HepG2 (cell line): ENCODE measurements around the gene PCOLCE2. TPM values are rescaled to one million over a fixed set of nuclear protein-coding genes. Genes with fewer than 3 reads are reported as not detected.

Source experiments
- ATAC-seq: fragments of 200-7000 bp; cut with Tn5 transposase; 3 replicates; pipeline ENCODE4 v1.9.1; 2020; ENCODE audit warnings: mild to moderate bottlenecking, moderate library complexity
- BruUV-seq: library from RNA; stranded (reverse); fragments of 400-500 nt; replicated peaks from 2 replicates; lab custom pipeline; 2021; lab: Mats Ljungman, UMichigan
- CTCF ChIA-PET: fragments of 300-600 bp; formaldehyde crosslinking; extraction: SDS; loops from one replicate; lab custom pipeline; 2021; ENCODE audit warnings: low total read pairs, inconsistent platforms, low intra/inter-chr PET ratio; lab: Yijun Ruan, JAX
- POLR2A ChIA-PET: fragments of 350-600 bp; sonication (Branson Sonifier 250); formaldehyde crosslinking; loops from one replicate; lab custom pipeline; 2020; ENCODE audit warnings: antibody characterized with exemption, inconsistent platforms; lab: Yijun Ruan, JAX
- DNase-seq: peaks from one replicate; pipeline ENCODE4 v3.0.0-alpha.2; 2015; ENCODE audit warnings: low spot score
- FAIRE-seq: peaks from 3 replicates; lab custom pipeline; 2011; peaks lifted over from hg19 to GRCh38; lab: Jason Lieb, UNC
- H2AFZ ChIP-seq: one replicate; pipeline ENCODE4 v1.6.1; 2011; ENCODE audit warnings: low read length, inconsistent platforms
- H3K27ac ChIP-seq: fragments of 300-600 bp; 3 replicates; pipeline ENCODE4 v1.8.0; 2011; ENCODE audit warnings: mixed run types, mild to moderate bottlenecking, mixed read lengths, low read length, inconsistent platforms; ENCODE audit not compliant: insufficient read depth; ENCODE audit errors: extremely low read length
- H3K27me3 ChIP-seq, 2 experiments: fragments of 200-600 bp in 1 of 2; 2 replicates in 1 of 2; 3 replicates in 1 of 2; pipeline versions ENCODE4 v1.6.0 to v1.8.0; 2011; ENCODE audit warnings: low read length in 2 of 2, mild to moderate bottlenecking in 2 of 2, moderate library complexity in 2 of 2, inconsistent platforms in 1 of 2; ENCODE audit not compliant: insufficient read depth in 2 of 2, control insufficient read depth in 1 of 2
- H3K36me3 ChIP-seq, 2 experiments: fragments of 200-600 bp in 1 of 2; replicated peaks in 1 of 2; 2 replicates in 1 of 2; 3 replicates in 1 of 2; pipeline versions ENCODE4 v1.5.1 to v1.8.0; 2011; ENCODE audit warnings: low read length in 2 of 2, inconsistent platforms in 1 of 2; ENCODE audit not compliant: insufficient read depth in 2 of 2, control insufficient read depth in 1 of 2
- H3K4me1 ChIP-seq: 2 replicates; pipeline ENCODE4 v1.5.1; 2012; ENCODE audit warnings: low read length, inconsistent platforms; ENCODE audit not compliant: insufficient read depth
- H3K4me2 ChIP-seq: 2 replicates; pipeline ENCODE4 v1.6.0; 2011; ENCODE audit warnings: low read depth, low read length, inconsistent platforms
- H3K4me3 ChIP-seq, 3 experiments: fragments of 200-600 bp in 1 of 3; sonication (generic), shearing (Covaris generic) in 1 of 3; replicated peaks in 1 of 3; 2 replicates each; pipeline ENCODE4 v1.5.1; 2011 to 2016; ENCODE audit warnings: low read length in 3 of 3, inconsistent platforms in 2 of 3, low read depth in 2 of 3, mild to moderate bottlenecking in 2 of 3, control low read depth in 1 of 3, mixed read lengths in 1 of 3; ENCODE audit not compliant: insufficient read depth in 1 of 3
- H3K79me2 ChIP-seq: one replicate; pipeline ENCODE4 v1.6.1; 2011; ENCODE audit warnings: low read length, inconsistent platforms; ENCODE audit not compliant: insufficient read depth
- H3K9ac ChIP-seq: 2 replicates; pipeline ENCODE4 v1.6.0; 2011; ENCODE audit warnings: mild to moderate bottlenecking, low read depth, low read length, inconsistent platforms; ENCODE audit not compliant: insufficient read depth
- H3K9me3 ChIP-seq: 2 replicates; pipeline ENCODE4 v1.5.1; 2012; ENCODE audit warnings: mild to moderate bottlenecking, low read length
- H4K20me1 ChIP-seq: 2 replicates; pipeline ENCODE4 v1.6.0; 2011; ENCODE audit warnings: inconsistent platforms, mild to moderate bottlenecking, low read length, moderate library complexity; ENCODE audit not compliant: insufficient read depth
- CBX2 ChIP-seq, 2 experiments: fragments of 200-600 bp in 1 of 2; sonication (generic); formaldehyde crosslinking in 1 of 2; IDR thresholded peaks; 2 replicates each; pipeline versions ENCODE4 v1.7.0 to v1.8.1; 2018 to 2022; ENCODE audit warnings: low read depth in 2 of 2, low read length in 1 of 2, mild to moderate bottlenecking in 1 of 2, missing genetic modification reagents in 1 of 2
- E2F2 ChIP-seq: sonication (generic); formaldehyde crosslinking; IDR thresholded peaks from 2 replicates; pipeline ENCODE4 v1.4.0; 2020; ENCODE audit warnings: missing genetic modification reagents, borderline replicate concordance
- FOXP4 ChIP-seq: sonication (generic); formaldehyde crosslinking; IDR thresholded peaks from 2 replicates; pipeline ENCODE4 v1.4.0; 2020; ENCODE audit warnings: missing genetic modification reagents
- GABPA ChIP-seq, 2 experiments: IDR thresholded peaks; 2 replicates each; pipeline ENCODE4 v1.6.1; 2011 to 2016; ENCODE audit warnings: low read depth in 2 of 2, low read length in 1 of 2, missing biosample characterization in 1 of 2, missing genetic modification characterization in 1 of 2
- KIAA2018 ChIP-seq: sonication (generic); formaldehyde crosslinking; IDR thresholded peaks from 2 replicates; pipeline ENCODE4 v1.5.0; 2020; ENCODE audit warnings: mild to moderate bottlenecking, missing genetic modification reagents, borderline replicate concordance
- KMT2B ChIP-seq: IDR thresholded peaks from 2 replicates; pipeline ENCODE4 v1.6.1; 2016; ENCODE audit warnings: missing genetic modification reagents, missing compliant biosample characterization
- PHB2 ChIP-seq: fragments of 450-650 bp; IDR thresholded peaks from 2 replicates; pipeline ENCODE4 v1.6.1; 2018; ENCODE audit not compliant: partially characterized antibody
- ZNF30 ChIP-seq: sonication (generic); formaldehyde crosslinking; IDR thresholded peaks from 2 replicates; pipeline ENCODE4 v1.5.0; 2020; ENCODE audit warnings: mild to moderate bottlenecking, missing genetic modification reagents
- ZNF44 ChIP-seq: sonication (generic); formaldehyde crosslinking; IDR thresholded peaks from 2 replicates; pipeline ENCODE4 v1.5.1; 2020; ENCODE audit warnings: mild to moderate bottlenecking, missing genetic modification reagents
- WGBS: methylation state at CpG from one replicate; pipeline ENCODE4 v1.1.6; 2017; ENCODE audit warnings: low lambda C conversion rate; 5-methylcytosine and 5-hydroxymethylcytosine counted together
- in situ Hi-C: cut with HindIII; loops from 2 replicates; pipeline ENCODE4 v1.10.0; 2017; ENCODE audit warnings: low pct_unique_long_range_greater_than_20kb; ENCODE audit not compliant: extremely low pct_ligation_motif_present
- intact Hi-C: fragments of 100-400 bp; cut with micrococcal nuclease; formaldehyde crosslinking; loops from one replicate; pipeline ENCODE4 v1.10.0; 2022; ENCODE audit not compliant: unreplicated experiment
- polyA plus RNA-seq, 8 experiments: library from polyadenylated mRNA; depleted of rRNA in 3 of 8; stranded (reverse) in 7 of 8; unstranded in 1 of 8; fragments of >200 nt; fragmentation: Illumina TruSeq in 4 of 8; extraction: Trizol in 4 of 8; gene quantifications; 2 replicates each; pipeline versions ENCODE4 v1.2.1 to v1.2.3, GENCODE V29; 2011 to 2016; ENCODE audit warnings: low read depth in 4 of 8, missing spikeins in 1 of 8, mixed read lengths in 1 of 8; ENCODE audit not compliant: insufficient read depth in 1 of 8
- total RNA-seq, 5 experiments: library from RNA; depleted of rRNA; stranded (reverse); fragments of >200 nt; fragmentation: Illumina TruSeq; extraction: Trizol; gene quantifications; 2 replicates each; pipeline ENCODE4 v1.2.3, GENCODE V29; 2016; ENCODE audit warnings: low read depth in 1 of 5

PCOLCE2 gene
- total and polyA plus RNA-seq, 2 of the 13 experiments (the other 11 are each of a cell fraction or from before 2014, with no cell fraction given), result 0.71 to 2.0 TPM

- TF ChIP-seq GABPA (IDR thresholded peaks at IDR 0.05; ENCODE audit: low read depth, low read length), result no peak
- peak; percentile 15; the same call in 1 of the 2 replicates for TF ChIP-seq GABPA (CRISPR knock-in tag; IDR thresholded peaks at IDR 0.05; ENCODE audit: low read depth)
- TF ChIP-seq, all 625 proteins: peak for 14
Measured at GRCh38 chr3:142929109-142929508, 40.2 kb upstream of the PCOLCE2 start (continued).

- no peaks in the 10 kb centered on the region for H3K79me2 ChIP-seq
- no peak overlapping the region for H3K4me3 ChIP-seq
- H4K20me1 ChIP-seq, result no peaks in the 10 kb centered on the region
- CTCF ChIA-PET, result no interaction called here
- no peak overlapping the region for H2AFZ ChIP-seq
- BruUV-seq, result no TSS peak
- peaks cover 56% of the 10 kb centered on the region for H3K4me1 ChIP-seq
- POLR2A ChIA-PET, result no interaction called here
- H3K27ac ChIP-seq, result peak overlapping the region; percentile 18
- DNase-seq, result no peak
- H3K36me3 ChIP-seq, result no peaks in the 10 kb centered on the region
- in situ Hi-C loops, result loop anchor here (5.0 kb wide), 1 partner anchor 56 kb away; no protein-coding TSS in a partner anchor
- FAIRE-seq, result no peak
- ATAC-seq, result peak; percentile 54
- no peaks in the 10 kb centered on the region for H3K9me3 ChIP-seq
- intact Hi-C loops, result no loop called here
- WGBS, result 47% methylated on average over 3 of the region's 3 CpGs
- H3K4me2 ChIP-seq, result peak overlapping the region; percentile 30; the same call in 1 of the 2 replicates
- H3K9ac ChIP-seq, result no peak overlapping the region
- no peaks in the 10 kb centered on the region for H3K27me3 ChIP-seq
- TF ChIP-seq KMT2B (CRISPR knock-in tag), result no peak
- no peak for TF ChIP-seq ZNF30 (CRISPR knock-in tag)
- no peak for TF ChIP-seq E2F2 (CRISPR knock-in tag)
- TF ChIP-seq FOXP4 (CRISPR knock-in tag), result peak; percentile 30; the same call in 1 of the 2 replicates
- TF ChIP-seq CBX2 (IDR thresholded peaks at IDR 0.05; ENCODE audit: low read depth, low read length), result no peak
- no peak for TF ChIP-seq CBX2 (CRISPR knock-in tag; IDR thresholded peaks at IDR 0.05; ENCODE audit: low read depth)
- TF ChIP-seq PHB2, result no peak
- no peak for TF ChIP-seq ZNF44 (CRISPR knock-in tag)
- TF ChIP-seq KIAA2018 (CRISPR knock-in tag), result no peak
Measured at GRCh38 chr3:142926368-142926944, 37.6 kb upstream of the PCOLCE2 start.
